ENCODE measurements around the gene MCOLN1. TPM values are rescaled to one million over a fixed set of nuclear protein-coding genes. Genes with fewer than 3 reads are reported as not detected.

Gene MCOLN1
- total RNA-seq, 2 donors from 2014 or later, result 11.2 to 13.0 TPM

- TF ChIP-seq CTCF (IDR thresholded peaks at IDR 0.05), result no peak
- Histone ChIP-seq H3K27ac (peak overlapping the region; percentile 17 to 71), H3K4me3 (peak overlapping the region; percentile 77 to 81), H3K4me1 (peaks cover 0 to 19% of the 10 kb centered on the region in 2 donors), H3K27me3 (no peaks in the 10 kb centered on the region), H3K36me3 (peaks cover 30% of the 10 kb centered on the region), H3K9me3 (no peaks in the 10 kb centered on the region)
- DNase-seq (ENCODE audit: low spot score), result no peak
Observed at GRCh38 chr19:7522923-7523667, 671 bp downstream of the MCOLN1 start.

GRCh38 chr19:7524523-7524922, 2.1 kb downstream of the MCOLN1 start:
- peaks cover 0 to 19% of the 10 kb centered on the region in 2 donors for H3K4me1 ChIP-seq
- no peak overlapping the region for H3K27ac ChIP-seq
- no peak for DNase-seq (ENCODE audit: low spot score)
- H3K9me3 ChIP-seq, result no peaks in the 10 kb centered on the region
- H3K4me3 ChIP-seq, result no peak overlapping the region
- no peaks in the 10 kb centered on the region for H3K27me3 ChIP-seq
- peaks cover 42% of the 10 kb centered on the region for H3K36me3 ChIP-seq
- TF ChIP-seq CTCF (IDR thresholded peaks at IDR 0.05), result no peak

- no peaks in the 10 kb centered on the region for H3K27me3 ChIP-seq
- no peak for DNase-seq (ENCODE audit: low spot score)
- H3K9me3 ChIP-seq, result no peaks in the 10 kb centered on the region
- H3K27ac ChIP-seq, result no peak overlapping the region
- peaks cover 0 to 19% of the 10 kb centered on the region in 2 donors for H3K4me1 ChIP-seq
- no peak overlapping the region for H3K4me3 ChIP-seq
- peaks cover 42% of the 10 kb centered on the region for H3K36me3 ChIP-seq
- TF ChIP-seq CTCF (IDR thresholded peaks at IDR 0.05), result no peak
Observed at GRCh38 chr19:7524992-7525739, 2.7 kb downstream of the MCOLN1 start.

- peaks cover 0 to 19% of the 10 kb centered on the region in 2 donors for H3K4me1 ChIP-seq
- no peak for DNase-seq (ENCODE audit: low spot score)
- TF ChIP-seq CTCF (IDR thresholded peaks at IDR 0.05), result no peak
- no peak overlapping the region for H3K27ac ChIP-seq
- no peaks in the 10 kb centered on the region for H3K9me3 ChIP-seq
- H3K36me3 ChIP-seq, result peaks cover 42% of the 10 kb centered on the region
- H3K27me3 ChIP-seq, result no peaks in the 10 kb centered on the region
- no peak overlapping the region for H3K4me3 ChIP-seq
Observed at GRCh38 chr19:7526059-7526929, 3.9 kb downstream of the MCOLN1 start.

GRCh38 chr19:7527516-7528191, 5.2 kb downstream of the MCOLN1 start:
- peaks cover 0 to 11% of the 10 kb centered on the region in 2 donors for H3K4me1 ChIP-seq
- no peak overlapping the region for H3K27ac ChIP-seq
- H3K9me3 ChIP-seq, result no peaks in the 10 kb centered on the region
- H3K27me3 ChIP-seq, result no peaks in the 10 kb centered on the region
- peaks cover 42% of the 10 kb centered on the region for H3K36me3 ChIP-seq
- DNase-seq (ENCODE audit: low spot score), result no peak
- H3K4me3 ChIP-seq, result no peak overlapping the region
- no peak for TF ChIP-seq CTCF (IDR thresholded peaks at IDR 0.05)
